NOMO-1 (cell line): ENCODE results near the gene ARHGDIA.

Source experiments
- DNase-seq, 2 experiments: peaks; one replicate each; lab custom pipeline; 2025; ENCODE audit not compliant: unreplicated experiment in 2 of 2; lab: John Stamatoyannopoulos, UW

The ARHGDIA gene

DNA sequence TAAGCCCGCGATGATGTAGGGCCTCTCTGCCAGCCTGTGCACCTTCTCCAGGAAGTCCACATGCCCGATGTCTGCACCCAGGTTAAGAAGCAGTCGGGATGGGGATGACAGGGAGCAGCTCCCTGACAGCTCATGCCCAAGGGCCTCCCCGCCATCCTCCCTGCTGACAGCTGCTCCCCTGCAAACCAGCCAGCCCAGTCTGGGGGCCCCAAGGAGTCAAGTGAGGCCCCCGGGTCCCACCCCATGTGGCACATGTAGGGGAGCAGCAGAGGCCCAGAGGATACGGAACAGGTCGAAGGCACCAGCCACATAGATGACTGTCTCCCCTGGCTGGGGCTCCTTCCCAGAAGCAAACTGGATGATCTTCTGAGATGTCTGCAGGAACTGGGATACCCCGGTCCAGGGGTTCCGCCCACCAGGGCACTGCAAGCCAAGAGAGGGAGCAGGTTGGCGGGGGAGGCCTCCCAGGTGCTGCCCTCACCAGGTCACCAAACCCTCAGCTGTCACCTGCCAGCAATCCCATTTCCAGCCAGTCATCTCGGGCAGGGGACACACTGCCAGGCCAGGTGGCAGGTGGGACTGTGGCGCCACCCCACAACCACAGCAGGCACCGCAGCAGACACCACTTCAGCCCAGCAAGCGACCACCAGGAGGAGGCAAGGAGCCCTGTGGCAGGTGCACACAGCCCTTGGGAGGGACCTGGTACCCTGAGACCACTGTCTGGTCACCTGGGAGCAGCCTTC is 35.5 kb upstream of the ARHGDIA start:
- no peak for DNase-seq

DNA sequence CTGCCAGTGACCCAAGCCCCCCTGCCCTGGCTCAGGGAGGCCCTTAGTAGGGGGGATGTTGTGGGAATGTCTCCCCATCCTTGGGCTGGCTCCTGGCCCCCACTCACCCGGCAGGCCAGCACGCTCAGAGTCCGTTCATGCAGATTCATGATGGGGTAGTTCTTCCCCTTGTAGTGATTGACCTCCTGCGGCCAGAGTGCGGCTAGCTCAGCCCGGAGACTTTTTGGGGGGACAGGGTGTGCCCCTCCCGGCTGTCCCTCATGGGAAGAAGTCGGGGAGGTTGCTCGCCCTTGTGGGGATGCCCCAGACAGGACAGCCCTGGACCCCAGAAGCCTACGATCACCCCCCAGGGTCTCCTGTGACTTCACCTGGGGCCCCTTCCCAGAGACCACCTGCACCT is 34.9 kb upstream of the ARHGDIA start:
- no peak for DNase-seq

DNA sequence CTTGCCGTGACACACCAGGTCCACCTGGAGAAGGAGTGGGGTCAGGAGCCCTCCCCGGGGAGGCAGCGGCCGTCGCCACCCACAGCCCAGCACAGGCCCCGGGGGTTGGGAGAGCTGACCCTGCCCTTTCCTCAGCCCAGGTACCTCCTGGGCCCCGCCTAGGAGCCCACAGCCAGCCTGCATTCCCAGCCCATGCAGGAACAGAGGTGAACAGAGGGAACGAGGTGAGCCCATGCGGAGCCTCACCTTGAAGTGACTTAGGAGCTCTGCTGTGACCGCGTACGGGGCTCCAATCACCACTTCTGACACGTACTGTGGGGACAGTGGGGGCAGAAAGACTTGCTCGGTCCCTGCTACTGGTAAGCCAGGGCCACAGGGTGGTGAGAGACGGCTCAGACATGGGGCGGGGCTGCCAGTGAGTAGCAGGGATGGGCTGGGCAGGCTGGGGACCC is 34.3 kb upstream of the ARHGDIA start:
- no peak for DNase-seq

DNA sequence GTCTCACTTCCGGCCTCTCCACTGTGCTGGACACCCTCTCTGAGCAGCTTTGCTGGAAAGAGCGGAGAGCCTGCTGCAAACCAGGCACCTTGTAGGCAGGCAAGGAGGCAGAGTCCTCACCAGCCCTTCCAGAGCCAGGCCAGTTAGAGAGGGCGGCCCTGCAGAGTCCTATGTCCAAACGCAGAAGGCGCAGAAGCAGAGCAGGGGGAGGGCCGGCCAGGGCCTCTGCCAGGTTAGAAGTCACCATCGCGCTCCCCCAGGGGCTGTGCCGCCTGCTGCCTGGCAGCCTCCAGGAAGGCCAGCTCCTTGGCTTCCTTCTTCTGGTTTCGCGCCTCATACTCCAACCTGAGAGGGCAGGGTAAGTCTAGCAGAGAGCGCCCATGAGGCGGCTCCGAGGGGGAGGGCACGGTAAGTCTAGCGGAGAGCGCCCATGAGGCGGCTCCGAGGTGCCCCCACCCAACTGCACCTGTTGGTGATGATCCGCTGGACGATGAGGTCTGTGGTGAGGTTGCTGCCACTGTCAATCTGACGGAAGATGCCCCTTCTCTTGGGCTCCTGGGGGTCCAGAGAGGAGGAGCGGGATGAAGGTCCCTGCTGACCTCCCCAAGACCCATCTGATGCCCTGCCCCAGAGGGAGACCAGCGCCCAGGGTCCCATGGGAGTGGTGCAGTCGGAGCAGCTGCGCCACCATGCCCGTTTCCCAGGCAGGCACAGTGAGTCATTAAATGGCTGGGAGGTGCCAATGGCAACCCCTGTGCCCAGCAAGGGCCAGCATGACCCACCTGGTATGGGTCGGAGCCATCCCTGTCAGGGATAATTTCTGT is 33.7 kb upstream of the ARHGDIA start:
- DNase-seq, result no peak

DNA sequence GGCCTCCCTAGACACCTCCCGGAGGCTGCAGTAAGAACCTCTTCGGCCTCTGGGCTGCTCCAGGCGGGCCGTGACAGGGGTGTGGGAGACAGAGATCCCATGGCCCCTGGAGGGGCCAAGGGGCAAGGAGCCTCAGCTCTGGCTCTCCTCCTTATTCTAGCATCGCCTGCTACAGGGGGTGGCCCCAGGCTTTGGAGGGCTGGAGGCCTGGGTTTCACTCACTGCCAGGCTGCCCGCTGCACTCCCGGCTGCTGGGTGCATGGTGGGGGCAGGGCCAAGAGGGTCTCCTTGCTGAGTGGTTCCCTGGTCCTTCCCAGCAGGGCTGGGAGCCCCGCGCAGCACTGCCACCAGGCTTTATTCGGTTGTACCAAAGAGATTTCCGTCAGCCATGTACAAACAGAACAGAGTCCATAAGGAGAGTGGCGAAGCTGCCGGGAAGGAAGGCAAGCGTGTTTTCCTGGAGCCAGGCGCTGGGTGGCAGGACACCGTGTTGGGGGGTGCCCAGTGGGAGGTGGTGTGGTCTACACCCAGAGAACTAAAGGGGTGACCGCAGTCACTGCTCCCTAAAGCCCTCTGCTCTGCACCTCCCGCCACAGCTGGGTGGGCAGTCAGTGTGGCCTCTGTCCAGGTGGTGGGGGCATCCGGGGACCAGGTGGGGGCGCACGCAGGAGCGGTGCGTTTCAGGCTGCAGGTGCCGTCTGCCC is 32.9 kb upstream of the ARHGDIA start:
- no peak for DNase-seq

DNA sequence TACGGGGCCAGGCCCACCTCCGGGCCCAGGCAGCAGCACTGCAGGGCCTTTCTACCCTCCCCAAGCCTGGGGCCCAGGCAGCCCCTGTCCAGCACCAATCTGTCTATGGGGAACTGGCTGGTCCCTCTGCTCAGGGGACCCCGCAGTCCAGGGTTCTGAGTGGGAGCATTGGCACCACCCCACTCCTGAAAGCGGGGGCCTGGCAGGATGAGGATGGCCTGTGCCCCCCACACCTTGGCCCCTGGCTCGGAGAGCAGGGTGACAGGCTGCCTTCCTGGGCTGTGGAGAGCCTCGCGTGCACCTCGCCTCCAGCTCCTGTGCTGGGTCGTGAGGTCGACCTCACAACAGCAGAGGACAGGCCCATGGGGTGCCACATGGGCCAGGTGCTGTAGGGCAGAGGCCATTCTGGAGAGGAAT is 32.3 kb upstream of the ARHGDIA start:
- no peak for DNase-seq

DNA sequence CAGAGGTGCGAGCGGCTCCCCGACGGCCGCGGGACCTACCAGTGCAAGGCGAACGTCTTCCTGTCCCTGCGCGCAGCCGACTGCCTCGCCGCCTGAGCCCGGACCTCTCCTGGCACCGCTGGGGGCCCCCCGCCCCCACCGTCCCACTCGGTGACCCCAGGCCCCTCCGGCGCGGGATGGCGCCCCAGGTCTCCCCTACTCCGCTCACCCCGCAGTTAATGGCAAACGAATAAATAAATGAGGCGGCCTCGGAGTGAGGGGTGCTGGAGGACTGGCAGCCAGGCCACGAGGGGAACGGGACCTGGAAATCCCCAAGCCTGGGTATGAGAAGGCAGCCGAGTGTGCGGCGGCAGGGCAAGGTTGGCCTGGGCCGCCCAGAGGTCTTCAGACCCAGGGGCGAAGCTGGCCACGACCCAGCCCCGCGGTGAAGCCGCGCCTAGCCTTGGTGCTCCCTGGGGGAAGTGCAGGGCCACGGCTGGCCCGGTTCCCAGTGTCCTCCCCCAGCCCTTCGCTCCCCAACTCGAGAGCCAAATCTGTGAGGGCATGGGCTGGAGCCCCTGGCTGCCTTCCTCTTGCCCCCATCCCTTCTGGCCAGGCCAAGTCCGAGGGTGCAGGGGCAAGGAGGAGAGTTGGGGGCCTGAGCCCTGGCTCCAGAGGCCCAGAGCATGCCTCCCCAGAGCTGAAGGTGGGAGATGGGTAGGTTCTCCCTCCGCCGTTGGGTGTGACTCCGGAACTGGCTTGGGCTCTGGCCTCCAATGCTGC is 31.7 kb upstream of the ARHGDIA start:
- DNase-seq, result no peak

DNA sequence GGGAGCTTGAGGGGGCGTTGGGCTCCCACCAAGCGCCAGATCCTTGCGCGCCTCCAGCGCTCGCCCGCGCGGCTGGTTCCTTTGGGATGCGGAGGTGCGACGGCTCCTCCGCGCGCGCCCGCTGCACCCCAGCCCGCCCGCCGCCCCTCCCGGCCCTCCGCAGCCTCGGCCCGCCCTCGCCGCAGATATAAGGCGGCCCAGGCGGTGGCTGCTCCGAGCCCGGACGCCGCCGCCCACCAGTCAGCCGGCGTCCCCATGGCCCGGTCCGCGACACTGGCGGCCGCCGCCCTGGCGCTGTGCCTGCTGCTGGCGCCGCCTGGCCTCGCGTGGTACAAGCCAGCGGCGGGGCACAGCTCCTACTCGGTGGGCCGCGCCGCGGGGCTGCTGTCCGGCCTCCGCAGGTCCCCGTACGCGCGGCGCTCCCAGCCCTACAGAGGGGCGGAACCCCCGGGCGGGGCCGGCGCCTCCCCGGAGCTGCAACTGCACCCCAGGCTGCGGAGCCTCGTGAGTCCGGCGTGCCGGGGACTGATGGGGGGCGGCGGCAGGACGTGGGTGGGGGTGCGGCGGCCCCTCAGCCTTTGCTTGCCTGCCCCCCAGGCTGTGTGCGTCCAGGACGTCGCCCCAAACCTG is 31.0 kb upstream of the ARHGDIA start, which contains the start of gene NPB:
Gene NPB, plus strand, starts transcription at position 216 of the 630 bp plus-strand sequence. Its CDS starts 40 bp downstream, at position 256.
- peak in 1 of 2 experiments; percentile 8 for DNase-seq

DNA sequence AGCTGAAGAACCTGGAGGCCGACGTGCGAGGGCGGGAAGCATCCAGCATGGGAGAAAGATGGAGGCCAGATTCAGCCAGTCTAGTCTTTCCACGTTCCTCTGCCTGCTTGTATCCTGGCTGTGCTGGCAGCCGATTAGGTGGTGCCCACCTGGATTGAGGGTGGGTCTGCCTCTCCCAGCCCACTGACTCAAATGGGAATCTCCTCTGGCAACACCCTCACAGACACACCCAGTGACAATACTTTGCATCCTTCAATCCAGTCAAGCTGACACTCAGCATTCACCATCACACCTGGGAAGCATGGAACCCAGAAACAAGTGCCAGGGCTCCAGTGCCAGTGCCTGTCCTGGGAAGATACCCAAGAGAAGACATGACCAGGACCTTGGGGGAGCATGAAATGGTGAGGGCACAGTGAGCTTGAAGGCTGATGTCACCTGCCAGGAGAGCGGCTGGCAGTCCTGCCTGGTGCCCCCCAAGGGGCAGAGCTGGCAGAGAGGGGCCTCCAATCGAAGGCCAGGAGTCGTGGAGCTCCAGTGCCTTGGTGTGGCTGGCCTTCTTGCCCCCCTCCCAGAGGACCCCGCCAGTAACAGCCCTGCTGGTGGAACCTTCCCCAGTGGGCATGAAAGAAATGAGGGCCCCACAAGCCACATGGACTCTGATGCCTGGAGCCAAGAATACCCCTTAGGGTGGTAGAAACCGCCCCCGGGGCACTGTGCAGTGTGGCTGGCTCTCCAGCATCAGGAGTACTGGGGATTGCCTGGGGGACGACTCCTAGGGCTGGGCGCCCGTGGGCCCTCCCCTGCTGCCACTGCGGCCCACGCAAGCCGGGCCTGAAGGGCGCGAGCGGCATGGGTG is 30.3 kb upstream of the ARHGDIA start:
- no peak for DNase-seq

DNA sequence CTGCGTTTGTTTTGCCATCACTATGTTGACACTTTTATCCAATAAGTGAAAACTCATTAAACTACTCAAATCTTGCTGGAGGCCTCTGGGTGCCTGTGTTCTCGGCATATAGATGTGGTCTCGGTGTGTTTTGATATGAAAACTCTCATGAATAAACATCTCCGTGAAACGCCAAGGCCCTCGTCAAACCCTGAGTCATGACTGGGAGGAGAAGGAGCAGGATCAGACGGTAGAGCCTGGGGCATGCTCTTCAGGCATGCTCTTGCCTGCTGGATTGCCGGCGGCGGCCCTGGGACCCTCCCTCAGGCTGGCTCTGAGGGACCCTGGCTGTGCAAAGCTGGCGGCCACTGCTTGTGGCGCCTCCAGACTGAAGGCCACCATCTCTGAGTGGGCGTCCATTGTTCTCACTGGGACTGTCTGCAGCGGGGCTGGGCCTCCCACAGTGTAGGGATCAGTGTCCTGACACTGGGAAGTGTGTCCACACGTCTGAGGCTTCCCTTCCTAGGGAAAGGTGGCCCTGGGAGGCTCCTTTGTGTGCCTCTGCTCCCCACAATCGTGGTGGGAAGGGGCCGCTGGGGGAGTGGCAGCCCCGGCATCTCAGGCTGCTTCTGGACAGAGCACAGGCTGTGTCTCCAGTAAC is 29.2 kb upstream of the ARHGDIA start:
- no peak for DNase-seq

DNA sequence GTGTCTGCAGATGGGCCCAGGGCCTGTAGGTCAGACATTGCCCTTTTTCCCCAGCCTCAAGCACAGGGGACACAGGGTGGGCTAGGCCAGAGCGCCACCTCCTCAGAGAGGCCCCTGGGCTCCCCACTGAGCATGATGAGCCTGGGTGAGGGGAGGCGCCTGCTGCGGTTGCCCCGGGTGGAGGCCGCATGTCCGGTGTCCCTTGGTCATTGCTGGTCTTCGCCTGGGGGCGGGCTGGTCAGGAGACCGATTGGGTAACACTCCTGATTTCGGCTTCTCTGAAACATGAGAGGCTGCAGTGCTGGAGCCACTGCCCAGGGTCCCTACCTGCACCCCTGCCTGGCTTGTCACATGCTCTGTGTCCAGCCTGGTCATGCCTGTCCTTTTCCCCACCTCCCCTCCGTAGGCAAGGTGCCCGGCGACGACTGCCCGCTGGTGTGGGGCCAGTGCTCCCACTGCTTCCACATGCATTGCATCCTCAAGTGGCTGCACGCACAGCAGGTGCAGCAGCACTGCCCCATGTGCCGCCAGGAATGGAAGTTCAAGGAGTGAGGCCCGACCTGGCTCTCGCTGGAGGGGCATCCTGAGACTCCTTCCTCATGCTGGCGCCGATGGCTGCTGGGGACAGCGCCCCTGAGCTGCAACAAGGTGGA is 28.5 kb upstream of the ARHGDIA start:
- no peak for DNase-seq

DNA sequence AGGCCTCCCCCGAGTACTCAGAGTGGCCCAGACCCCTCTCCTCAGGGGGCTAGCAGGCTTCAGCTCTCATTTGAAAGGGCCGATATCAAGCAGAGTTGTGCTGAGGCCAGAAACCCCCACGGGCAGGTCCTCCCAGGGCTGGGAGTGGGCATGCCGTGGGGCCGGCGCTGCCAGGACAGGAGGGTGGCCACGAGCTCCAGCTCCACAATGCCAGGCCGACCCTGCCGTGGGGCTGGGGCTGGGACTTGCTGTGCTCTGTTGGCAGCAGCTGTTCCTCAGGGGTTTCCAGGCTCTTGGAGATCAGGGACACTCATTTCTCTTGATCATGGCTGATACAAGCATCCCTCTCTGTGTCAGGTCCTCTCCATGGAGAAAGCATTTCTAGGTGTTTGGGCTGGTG is 27.7 kb upstream of the ARHGDIA start:
- DNase-seq, result no peak

DNA sequence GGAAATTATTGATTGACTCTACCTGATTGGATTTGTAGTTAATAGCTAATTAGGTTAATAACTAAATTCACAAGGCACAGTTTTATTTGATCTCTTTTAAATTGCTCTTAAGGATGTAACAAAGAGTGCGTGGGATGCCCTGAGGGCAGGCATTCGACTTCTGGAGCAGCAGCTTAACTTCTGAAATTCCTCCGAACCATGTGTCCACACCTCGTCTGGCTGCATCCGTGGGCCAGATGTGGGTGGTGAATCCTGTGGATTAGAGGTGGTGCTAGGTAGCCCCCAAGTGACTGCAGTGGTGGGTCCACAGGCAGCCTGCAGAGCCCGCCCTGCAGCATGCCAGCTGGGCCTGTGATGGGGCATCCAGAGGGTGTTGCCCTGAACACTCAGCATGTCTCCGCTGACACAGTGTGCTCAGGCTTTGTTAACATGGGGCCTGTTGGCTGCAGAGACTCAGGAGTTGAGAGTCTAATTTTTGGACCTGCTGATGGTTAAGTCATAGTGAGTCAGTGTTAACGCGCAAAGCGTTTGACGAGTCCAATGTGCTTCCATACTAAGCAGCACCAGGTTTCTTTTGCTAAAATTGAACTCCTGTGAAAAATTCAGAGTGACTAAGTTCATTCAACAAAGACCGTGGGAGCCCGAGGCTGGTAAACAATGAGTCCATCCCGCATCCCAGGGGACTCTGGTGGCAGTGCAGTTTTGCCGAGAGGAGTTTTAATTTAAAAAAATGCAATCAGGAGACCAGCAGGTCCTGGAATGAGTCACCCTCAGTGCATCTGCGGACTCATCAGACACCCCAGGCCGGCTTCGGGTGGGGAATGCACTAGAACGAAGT is 27.1 kb upstream of the ARHGDIA start:
- no peak for DNase-seq

DNA sequence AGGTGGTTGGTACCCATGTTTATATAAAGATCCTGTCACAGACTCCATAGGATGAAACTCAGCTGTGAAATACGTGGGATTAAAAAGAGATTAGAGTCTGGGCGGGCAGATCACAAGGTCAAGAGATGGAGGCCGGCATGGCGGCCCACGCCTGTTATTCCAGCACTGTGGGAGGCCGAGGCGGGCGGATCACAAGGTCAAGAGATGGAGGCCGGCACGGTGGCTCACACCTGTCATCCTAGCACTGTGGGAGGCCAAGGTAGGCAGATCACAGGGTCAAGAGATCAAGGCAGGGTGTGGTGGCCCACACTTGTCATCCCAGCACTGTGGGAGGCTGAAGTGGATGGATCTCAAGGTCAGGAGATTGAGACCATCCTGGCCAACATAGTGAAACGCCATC is 24.3 kb upstream of the ARHGDIA start:
- DNase-seq, result no peak

DNA sequence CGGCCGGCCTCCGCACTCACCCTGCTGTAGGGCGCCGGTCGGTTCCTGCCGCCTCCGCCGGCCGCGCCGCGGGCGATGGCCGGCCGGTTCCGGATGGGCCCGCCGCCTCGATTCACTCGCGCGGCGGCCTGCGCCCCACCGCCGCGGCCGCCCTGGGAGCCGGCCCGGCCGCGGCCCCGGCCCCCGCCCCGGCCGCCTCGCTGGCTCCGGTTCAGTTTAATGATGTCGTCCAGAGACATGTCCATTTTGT is 20.1 kb upstream of the ARHGDIA start:
- DNase-seq, result no peak

DNA sequence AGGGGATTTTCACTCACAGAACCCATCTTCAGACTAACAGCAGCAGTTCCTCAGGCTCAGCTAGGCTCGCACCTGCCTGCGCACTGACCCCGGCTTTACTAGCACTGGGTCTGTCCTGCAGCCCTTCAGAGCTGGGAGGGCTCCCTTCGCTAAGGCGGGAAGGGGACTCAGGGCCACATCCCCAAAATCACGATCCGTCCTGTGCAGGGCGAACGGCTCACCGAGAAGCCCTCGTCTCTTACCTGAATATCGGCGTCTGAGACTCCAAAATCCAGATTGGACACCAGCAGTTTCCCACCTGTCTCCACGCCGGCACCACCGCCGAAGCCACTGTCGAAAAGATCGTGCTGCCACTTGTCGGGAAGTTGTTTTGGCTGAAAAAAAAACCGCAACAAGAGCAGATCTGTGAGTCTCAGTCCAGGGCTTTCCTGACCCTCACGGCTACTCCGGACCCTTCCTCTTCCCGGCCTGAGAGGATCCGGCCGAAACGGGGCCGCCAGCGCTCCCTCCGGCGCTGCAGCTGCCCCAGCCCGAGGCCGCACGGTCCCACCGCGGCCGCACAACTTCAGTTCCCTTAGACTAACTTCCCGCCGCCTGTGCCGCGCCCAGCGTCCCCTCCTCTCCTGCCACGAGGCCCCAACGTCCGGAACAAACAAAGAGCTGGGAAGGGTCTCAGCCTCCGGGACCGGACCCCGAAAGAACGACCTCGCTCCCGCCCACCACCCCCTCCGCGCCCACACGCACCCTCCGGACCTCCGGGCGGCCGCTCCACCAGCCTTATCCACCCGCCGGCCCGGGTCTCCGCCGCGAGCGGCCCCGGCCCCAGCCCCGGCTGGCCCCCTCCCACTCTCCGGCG is 19.5 kb upstream of the ARHGDIA start:
- peak in 1 of 2 experiments; percentile 16 for DNase-seq

DNA sequence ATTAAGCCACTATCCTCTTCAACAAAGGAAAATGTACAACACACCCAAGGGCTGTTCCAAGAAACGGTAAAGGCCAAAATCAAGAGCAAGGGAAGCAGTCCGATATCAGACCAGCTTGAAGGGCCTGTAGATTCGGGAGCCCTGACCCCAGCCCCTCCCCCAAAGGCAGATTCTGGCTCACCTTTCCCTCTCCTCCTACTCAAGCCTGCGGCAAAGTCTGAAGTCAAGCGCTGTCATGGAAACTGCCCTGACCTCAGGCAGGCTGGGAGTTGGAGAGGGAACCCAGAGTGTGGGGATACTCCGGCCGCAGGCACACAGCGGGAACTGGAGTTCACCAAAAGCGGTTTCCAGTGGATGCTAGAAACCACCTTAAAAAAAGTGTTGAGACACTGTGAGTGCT is 18.5 kb upstream of the ARHGDIA start:
- no peak for DNase-seq
